Stimulated activated CD8-positive, alpha-beta memory T cell treated with anti-CD3 and anti-CD28 coated beads, Interleukin-2, amount 100 ng/mL, for 1 hour (primary cell): ENCODE data around the gene CD300LB.
"Not testable (repeated sequence)": the region's sequence is repeated elsewhere in the genome, so short reads cannot be mapped to it uniquely, and the experiment has no call there.

ENCODE experiments used
- DNase-seq, 2 donors: peaks; one replicate each; pipeline ENCODE4 v3.0.0-alpha.2; 2020; ENCODE audit warnings: low read depth in 2 of 2

CD300LB gene

GRCh38 chr17:74493331-74493833, 37.9 kb downstream of the CD300LB start:
- DNase-seq: peak in 1 of 2 donors; percentile 39

- DNase-seq: no peak
Measured at GRCh38 chr17:74491626-74492025, 39.6 kb downstream of the CD300LB start.

- DNase-seq: no peak
Measured at GRCh38 chr17:74490716-74491115, 40.6 kb downstream of the CD300LB start.

GRCh38 chr17:74488276-74488675, 43.0 kb downstream of the CD300LB start:
- DNase-seq: not testable (repeated sequence)

- DNase-seq: no peak
Measured at GRCh38 chr17:74485841-74486240, 45.4 kb downstream of the CD300LB start.

- no peak for DNase-seq
Measured at GRCh38 chr17:74485022-74485743, 46.1 kb downstream of the CD300LB start.

GRCh38 chr17:74484066-74484465, 47.2 kb downstream of the CD300LB start:
- DNase-seq: no peak

GRCh38 chr17:74481621-74482020, 49.7 kb downstream of the CD300LB start:
- DNase-seq: no peak

- DNase-seq: no peak
Measured at GRCh38 chr17:74480290-74480689, 51.0 kb downstream of the CD300LB start.

GRCh38 chr17:74478420-74479100, 52.7 kb downstream of the CD300LB start:
- no peak for DNase-seq

- no peak for DNase-seq
Measured at GRCh38 chr17:74477411-74477810, 53.9 kb downstream of the CD300LB start.

- no peak for DNase-seq
Measured at GRCh38 chr17:74475189-74475588, 56.1 kb downstream of the CD300LB start.

GRCh38 chr17:74474043-74474792, 57.1 kb downstream of the CD300LB start:
- no peak for DNase-seq

GRCh38 chr17:74473294-74473693, 58.0 kb downstream of the CD300LB start:
- no peak for DNase-seq

GRCh38 chr17:74472890-74473289, 58.4 kb downstream of the CD300LB start:
- DNase-seq: no peak

- DNase-seq: no peak
Measured at GRCh38 chr17:74471341-74471740, 59.9 kb downstream of the CD300LB start.
